HG03469 (cell line): ENCODE data around the gene DSCAM.
"Not testable (repeated sequence)": the region's sequence is repeated elsewhere in the genome, so short reads cannot be mapped to it uniquely, and the experiment has no call there.

Experiments used
- ATAC-seq: cut with Tn5 transposase; IDR thresholded peaks from one replicate; pipeline ENCODE4 v1.9.1; 2021; ENCODE audit warnings: mild to moderate bottlenecking, moderate library complexity, moderate number of reproducible peaks; ENCODE audit not compliant: unreplicated experiment

DSCAM gene

DNA sequence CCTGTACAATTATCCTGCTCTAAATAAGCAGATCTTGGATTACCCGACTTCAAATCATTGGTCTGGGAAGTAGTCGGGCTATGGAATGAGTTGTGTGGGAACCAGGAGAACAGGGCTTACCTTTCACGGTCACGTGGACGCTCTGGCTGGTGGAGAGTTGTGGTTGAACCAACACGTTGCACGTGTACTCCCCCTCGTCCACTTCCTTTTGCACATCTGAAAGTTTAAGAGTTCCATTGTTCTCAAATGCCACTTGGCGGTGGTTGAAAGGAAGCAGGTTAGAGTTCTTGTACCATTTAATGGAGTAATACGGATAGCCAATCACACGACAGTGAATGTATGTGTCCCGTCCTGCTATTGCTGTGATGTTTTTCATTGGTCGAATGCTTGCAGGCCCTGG lies 509.0 kb downstream of the DSCAM start:
- ATAC-seq = no peak

DNA sequence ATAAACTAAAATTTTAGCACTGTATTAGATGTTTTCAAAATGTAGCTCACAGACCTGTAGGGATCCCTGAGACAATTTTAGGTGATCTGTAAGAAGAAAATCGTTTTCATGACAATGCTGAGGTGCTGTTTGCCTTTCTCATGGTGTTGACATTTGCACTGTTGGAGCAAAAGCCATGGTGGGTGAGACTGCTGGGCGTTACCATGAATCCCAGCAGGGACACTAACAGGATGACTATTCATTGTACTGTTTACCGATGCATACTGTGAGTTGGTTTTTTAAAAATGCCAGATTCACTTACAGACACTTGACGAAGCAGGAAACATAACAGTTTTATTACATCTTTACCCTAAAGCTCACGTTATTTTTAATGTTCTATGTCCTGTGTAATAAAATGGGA lies 511.3 kb downstream of the DSCAM start:
- ATAC-seq = no peak

GRCh38 chr21:40334159-40334558 lies 512.8 kb downstream of the DSCAM start:
- no peak for ATAC-seq

DNA sequence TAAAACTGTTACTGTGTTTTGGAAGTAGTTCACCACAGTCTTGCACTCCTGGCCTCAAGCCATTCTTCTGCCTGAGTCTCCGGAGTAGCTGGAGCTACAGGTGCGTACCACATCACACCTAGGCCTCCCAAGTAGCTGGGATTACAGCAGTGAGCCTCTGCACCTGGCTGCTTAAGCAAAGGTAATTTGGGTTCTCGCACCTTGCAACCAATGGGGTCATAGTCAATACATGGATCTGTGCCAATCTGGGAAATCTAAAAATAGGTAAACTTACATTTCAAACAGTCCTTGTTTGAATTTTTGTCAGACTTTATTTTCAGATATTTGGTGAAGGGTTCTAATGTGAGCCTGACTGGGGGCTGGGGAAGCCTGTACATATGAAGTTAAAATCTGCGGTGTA lies 513.2 kb downstream of the DSCAM start:
- no peak for ATAC-seq

DNA sequence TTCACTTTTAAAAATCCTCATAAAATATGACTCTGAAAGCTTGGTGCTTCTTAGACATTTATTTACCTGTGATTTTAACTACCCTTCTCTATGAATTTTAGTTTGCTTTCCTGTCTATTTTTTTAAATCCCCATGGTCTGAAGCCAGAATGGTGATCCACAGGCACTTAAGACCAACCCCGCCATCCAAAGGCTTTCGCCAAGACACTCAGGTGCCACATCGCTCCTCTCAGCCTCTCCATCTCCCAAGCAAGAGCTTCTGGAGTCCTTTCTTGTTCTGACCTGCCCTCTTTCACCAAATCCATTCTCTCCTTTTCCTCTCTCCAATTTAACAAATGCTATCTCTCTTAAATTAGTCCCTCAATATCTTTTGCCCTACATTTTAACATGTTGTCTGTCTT lies 515.2 kb downstream of the DSCAM start:
- no peak for ATAC-seq

- ATAC-seq = no peak
Measured at GRCh38 chr21:40331172-40331571, 515.8 kb downstream of the DSCAM start.

GRCh38 chr21:40324389-40324788 lies 522.6 kb downstream of the DSCAM start:
- ATAC-seq = no peak

DNA sequence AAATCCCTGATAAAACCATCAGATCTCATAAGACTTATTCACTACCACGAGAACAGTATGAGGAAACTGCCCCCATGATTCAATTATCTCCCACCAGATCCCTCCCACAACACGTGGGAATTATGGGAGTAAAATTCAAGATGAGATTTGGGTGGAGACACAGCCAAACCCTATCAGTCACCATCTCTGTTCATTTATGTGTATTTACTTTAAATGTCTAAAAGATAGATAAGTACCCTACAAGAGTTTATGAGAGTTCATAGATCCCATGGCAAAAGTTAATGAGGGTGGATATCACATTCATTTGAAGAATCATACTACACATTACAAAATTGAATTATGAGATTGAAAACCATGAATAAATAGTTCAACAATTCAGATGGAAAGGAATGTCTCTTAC lies 526.2 kb downstream of the DSCAM start:
- ATAC-seq = not testable (repeated sequence)

DNA sequence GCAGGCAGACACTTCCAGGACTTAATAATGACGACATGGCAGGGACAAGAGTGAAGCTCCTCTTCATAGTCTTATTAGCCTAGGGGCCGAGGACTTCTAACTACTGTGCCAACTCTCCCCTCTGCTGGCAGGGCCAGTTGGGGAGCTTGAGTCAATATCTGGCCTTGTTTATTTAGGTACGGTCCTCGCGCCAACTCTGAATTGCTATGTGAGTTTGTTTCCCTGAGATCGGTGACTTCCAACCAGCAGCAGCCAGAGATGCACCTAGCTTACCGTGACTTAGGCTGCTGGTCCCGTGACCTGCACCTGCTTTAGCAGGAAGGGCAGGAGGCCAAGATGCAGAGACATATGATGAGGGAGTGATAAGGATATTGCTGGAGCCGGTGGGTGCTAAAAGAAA lies 528.6 kb downstream of the DSCAM start:
- no peak for ATAC-seq

DNA sequence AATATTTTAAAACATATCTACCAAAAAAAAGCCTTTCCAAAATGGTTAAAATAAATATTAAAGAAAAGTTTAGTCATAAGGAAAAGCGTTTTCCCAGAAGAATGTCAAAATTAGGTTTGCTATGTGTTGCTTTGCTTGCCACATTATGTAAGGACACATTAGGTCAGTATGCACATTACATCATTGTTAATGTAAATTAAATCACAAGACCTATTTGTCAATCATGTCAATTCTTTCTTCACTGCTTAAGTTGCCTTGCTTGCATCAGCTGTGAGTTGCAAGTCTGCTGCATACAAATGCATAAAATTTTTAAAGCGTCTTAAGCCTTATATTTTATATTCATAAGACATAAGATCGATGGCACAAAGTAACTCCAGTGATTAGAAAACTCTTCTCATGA lies 530.9 kb downstream of the DSCAM start:
- ATAC-seq = no peak

GRCh38 chr21:40315626-40316025 lies 531.3 kb downstream of the DSCAM start:
- ATAC-seq = no peak

DNA sequence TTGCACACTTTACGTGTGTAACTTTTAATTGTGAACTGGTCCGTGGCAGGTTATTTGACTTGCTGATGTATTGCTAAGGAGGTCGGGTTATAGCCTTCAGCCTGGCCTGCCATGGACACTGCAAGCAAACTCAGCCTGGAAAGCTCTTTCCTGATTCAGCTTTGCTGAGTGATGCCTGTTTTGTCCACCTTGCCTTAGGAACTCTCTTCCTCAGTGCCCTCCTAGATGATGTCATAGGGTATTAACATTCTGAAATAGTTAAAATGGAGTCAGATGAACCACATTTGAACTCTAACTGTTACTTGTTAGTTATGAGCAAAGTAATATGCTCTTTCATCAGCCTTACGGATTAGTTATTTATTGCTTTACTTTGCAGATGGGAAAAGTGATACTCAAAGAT lies 533.7 kb downstream of the DSCAM start:
- ATAC-seq = no peak

DNA sequence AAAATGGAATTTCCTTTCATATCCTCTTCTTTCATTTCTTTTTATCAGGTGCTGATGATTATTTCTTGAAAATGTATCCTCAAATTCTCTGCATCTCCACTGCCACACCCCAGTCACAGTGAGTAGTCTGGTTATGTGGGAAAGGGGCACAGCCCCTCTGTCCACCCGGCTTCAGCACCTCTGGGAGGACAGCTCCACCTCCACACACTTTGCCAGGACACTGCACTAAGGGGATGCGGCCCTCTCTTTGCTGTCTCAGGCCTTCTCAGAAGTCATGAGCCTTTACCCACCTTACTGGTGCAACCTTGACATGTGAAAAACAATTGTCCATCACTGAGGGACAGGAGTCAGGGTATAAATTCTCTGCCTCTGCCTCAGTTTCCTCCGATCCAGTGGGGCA lies 546.7 kb downstream of the DSCAM start:
- ATAC-seq = no peak

DNA sequence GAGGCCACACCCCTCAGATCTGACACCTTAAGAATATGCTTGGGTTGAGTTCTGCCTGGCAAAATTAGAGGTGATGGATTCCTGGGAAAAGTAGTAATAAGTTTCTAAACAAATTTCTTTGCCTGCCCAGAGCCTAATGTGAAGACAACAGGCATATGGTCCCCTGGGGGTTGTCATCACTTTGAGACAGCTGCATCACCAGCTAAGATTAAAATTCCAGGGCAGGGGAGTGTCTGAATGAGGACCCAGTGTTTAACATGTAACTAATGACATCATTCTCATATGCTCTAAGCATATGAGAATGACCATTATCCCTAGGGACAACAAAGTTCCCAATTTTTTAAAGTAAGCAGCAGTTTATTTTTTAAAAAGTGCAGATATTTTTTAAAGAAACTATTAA lies 547.5 kb downstream of the DSCAM start:
- no peak for ATAC-seq

DNA sequence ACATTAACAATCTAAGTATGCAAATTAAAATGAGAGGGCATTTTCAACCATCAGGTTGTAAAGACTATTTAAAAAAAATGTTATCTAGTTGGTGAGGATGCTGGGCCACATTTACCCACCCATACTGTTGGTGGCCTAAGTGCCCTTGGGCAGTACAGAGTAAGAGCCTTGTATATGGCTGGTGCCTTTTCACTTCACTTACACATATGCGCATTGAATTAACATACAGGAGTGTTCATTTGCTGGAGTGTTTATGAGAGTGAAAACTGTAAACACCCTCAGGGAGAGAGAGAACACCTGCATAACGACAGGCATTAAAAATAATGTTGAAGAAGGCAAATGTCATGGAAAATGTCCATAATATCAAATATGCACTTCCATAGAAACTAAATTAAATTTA lies 552.6 kb downstream of the DSCAM start:
- no peak for ATAC-seq

DNA sequence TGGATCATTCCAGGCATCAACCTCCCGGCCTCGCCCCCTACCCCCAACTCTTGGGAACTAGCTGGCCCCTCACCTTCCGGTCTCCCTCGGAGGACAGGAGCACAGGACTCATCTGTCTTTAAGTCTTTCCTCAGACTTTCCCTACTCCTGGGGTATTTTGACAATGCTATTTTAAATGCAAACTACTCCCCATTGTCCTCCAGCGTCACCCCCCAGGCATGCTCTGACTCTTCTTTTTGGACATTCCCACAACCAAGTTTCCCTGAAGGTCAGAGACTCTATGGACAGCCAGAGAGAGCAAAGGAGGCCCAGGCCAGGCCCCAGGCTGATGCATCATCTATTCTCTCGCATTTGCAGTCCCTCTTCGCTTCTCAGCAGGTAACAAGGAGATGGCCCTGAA lies 555.4 kb downstream of the DSCAM start:
- no peak for ATAC-seq

- ATAC-seq = no peak
Measured at GRCh38 chr21:40284409-40284808, 562.5 kb downstream of the DSCAM start.

DNA sequence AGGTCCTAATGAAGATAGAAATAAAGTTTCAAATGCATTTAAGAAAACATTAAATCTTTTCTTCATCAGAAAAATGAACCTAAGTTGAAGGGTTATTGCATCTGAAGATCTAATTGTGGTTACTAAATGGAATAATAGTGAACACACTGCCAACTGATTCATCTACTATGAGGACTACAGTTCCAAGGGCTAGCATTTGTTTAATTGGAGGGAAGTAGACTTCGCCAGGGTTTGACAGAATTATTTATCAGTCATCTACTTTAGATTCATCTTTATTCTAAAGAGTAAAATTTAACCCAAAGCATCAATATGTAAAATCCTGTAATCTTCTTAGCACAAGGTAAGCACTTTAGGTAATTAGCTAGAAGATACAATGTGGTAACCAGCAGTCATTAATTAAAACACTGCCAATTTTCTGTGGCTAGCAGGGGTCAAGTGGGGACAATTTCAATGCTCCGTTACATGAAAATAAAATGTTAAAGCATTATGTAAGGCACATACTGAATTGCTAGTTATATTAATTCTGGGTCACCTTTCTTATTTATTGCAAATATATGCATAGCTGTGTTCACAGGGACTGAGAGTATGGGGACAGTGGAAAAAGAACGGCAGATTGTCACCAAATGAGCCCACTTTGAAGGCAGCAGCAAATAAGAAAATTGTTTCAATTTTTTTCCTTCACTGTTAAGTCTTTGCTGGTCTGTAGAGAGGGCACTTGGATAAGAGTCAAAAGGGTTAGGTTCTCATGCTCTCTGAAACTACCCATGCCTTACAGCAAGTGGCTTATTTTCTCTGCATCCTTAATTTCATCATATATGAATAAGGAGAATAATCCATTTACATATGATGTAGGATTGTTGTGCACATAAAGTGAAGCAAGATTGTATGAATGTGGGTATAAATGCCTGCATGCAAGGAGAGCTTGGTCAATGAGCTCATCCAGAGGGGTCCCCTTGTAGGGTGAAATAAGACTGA lies 563.8 kb downstream of the DSCAM start:
- no peak for ATAC-seq

DNA sequence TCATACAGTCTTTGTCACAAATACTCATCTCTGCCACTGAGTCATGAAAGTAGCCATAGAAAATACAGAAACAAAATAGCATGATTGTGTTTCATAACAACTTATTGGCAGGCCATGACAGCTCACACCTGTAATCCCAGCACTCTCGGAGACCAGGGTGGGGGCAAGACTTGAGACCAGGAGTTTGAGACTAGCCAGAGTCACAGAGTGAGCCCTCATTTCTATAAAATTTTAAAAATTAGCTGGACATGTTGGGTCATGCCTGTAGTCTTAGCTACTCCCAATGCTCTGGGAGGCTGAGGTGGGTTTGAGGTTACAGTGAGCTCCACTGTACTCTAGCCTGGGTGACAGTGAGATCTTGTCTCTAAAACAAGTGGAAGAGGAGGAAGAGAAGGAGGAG lies 568.6 kb downstream of the DSCAM start:
- no peak for ATAC-seq

DNA sequence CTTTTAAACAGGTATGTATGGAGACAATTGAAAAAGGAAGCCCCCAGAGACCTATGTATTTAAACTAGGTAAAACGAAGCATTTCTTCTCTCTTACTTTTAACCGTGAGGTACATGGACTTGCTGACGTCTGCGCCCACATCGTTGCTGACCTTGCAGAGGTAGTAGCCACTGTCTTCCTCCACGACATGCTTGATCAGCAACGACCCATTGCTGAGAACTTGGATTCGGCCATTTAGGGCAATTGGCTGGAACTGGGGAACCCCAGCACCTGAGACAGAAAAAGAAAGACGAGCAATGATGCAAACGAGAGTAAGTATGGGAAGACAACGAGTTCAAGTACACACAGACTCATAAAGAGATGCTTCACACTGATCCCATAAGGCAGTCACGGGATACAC lies 571.0 kb downstream of the DSCAM start:
- ATAC-seq = no peak

DNA sequence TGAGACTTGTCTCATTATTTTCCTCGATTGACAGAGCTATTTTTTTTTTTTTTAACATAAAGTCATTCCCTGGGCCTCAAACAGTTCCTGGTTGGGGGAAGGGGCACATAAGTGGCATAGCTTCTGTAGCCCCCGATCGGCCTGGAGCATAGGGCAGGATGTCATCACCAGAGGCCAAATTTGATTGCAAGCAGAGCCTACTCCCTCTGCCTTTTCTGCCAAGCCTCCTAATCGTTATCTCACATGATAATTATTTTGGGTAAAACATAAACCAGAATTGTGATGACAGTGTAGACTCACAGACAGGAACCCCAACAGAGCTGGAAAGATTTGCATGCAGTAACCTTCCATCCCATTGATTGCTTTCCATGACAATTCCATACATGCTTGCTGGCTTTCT lies 574.9 kb downstream of the DSCAM start:
- no peak for ATAC-seq

DNA sequence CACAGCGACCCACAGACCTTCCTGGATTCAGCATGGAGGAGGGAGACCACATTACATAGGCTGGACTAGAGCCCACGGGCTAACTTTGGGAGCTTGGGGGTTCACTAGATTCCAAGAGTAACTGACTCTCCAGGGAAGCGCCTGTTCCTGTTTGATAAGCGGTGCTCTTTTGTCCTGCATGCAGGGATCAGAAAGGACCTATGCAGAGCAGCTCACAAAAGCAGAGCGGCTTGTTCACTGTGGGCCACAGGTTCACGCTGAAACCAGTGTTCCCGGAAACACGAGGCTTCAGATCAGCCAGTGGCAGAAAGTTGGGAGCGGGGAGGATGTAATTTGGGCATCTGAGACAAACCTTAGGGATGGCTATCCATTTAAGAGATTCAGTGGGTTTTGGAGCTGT lies 575.8 kb downstream of the DSCAM start:
- ATAC-seq = no peak

DNA sequence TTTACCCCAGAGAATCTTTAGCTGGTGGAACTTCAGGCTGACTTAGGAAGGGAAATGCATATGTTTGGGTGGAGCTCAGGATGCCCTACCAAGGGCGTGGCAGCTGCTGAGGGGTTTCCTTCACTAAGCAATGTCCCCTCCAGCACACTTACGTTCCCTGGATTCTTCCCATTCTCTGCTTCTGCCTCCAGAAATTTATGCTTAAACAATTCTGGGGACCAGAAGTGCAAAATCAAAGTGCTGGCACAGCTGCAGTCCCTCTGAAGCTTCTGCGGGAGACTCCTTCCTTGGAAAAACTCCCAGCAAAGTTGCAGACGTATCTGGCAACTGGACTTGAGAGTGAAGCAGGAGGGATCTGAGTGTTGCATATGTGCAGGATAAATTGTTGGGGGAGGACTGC lies 576.9 kb downstream of the DSCAM start:
- no peak for ATAC-seq
